Upper lobe of left lung (tissue), 4 donors: ENCODE data around the gene SUPT3H.

Source experiments
- POLR2A ChIP-seq, 4 donors: fragments of 450-650 bp; IDR thresholded peaks; one replicate each; pipeline ENCODE4 v1.5.1; 2016 to 2017; ENCODE audit warnings: antibody characterized with exemption in 4 of 4, mild to moderate bottlenecking in 2 of 4
- POLR2AphosphoS5 ChIP-seq, 2 donors: sonication (generic); formaldehyde crosslinking; IDR thresholded peaks; one replicate each; pipeline ENCODE4 v1.5.1; 2017; ENCODE audit warnings: antibody characterized with exemption in 2 of 2
- TF ChIP-seq, protein P1 (sequence below), 6 experiments: fragments of 450-650 bp in 4 of 6; fragments of 200-600 bp in 2 of 6; sonication (generic) in 2 of 6; IDR thresholded peaks; one replicate each; pipeline ENCODE4 v1.5.1; 2016 to 2019; ENCODE audit warnings: antibody characterized with exemption in 6 of 6

DNA sequence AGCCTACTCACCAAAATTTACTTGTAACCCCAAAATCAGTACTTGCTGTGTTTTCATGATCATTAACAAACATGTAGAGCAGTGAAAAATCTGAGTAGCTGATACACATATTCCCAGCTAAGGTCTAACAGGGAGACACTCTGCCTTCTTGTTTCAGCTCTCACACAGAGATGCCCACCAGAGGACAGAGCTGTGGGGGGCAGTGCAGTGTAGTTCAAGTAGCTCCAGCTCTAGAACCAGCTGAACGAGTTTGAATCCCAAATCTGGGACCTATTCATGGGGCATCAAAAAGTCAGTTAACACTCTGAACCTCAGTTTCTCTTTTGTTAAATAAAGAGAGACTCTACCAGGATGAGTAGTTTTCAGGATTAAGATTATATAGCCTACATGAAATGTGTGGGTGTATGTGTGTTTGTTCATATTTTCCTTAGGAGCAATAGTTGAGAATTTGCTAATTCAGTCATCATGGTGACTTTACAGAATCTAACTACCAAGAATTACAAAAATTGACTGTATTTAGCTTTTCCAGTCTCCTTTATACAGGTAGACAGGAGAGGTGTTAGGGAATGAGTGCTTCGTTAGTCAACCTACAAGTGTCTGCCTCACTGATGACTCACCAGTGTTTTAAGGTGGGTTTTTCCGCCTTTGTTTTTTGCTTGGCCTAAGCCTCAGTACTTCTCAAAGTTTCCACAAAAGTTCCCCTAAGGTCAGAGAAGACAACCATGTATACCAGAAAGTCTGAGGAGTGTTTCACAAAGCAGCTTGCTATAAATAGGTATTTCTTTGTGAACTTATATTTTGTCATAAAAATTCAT is 213.6 kb downstream of the SUPT3H start:
- TF ChIP-seq POLR2A (IDR thresholded peaks at IDR 0.05) (no peak), POLR2AphosphoS5 (IDR thresholded peaks at IDR 0.05) (no peak)
- TF ChIP-seq, protein P1, sequence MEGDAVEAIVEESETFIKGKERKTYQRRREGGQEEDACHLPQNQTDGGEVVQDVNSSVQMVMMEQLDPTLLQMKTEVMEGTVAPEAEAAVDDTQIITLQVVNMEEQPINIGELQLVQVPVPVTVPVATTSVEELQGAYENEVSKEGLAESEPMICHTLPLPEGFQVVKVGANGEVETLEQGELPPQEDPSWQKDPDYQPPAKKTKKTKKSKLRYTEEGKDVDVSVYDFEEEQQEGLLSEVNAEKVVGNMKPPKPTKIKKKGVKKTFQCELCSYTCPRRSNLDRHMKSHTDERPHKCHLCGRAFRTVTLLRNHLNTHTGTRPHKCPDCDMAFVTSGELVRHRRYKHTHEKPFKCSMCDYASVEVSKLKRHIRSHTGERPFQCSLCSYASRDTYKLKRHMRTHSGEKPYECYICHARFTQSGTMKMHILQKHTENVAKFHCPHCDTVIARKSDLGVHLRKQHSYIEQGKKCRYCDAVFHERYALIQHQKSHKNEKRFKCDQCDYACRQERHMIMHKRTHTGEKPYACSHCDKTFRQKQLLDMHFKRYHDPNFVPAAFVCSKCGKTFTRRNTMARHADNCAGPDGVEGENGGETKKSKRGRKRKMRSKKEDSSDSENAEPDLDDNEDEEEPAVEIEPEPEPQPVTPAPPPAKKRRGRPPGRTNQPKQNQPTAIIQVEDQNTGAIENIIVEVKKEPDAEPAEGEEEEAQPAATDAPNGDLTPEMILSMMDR (IDR thresholded peaks at IDR 0.05) = no peak
